Cardiac septum (tissue), 1 donor: ENCODE data around the gene ABCC8. TPM values are rescaled to one million over a fixed set of nuclear protein-coding genes. Genes with fewer than 3 reads are reported as not detected.
A peak's percentile ranks its signal among the peaks of the same experiment; 100 is the strongest.

Experiments
- DNase-seq: peaks from one replicate; pipeline ENCODE4 v3.0.0-alpha.2; 2020; ENCODE audit warnings: low spot score
- intact Hi-C: fragments of 100-400 bp; cut with DNase I; formaldehyde crosslinking; loops from one replicate; pipeline ENCODE4 v1.14.0; 2022
- total RNA-seq: library from RNA; stranded (reverse); fragmentation: NEBNext Ultra II Directional; extraction: Animal tissue kit (Norgen Biotek cat#: 25700); gene quantifications from one replicate; pipeline ENCODE4 v1.2.1, GENCODE V29; 2021
- donor health status: DM: no; HTN: no; CAD: no.

Gene ABCC8
- total RNA-seq, 1 donor from 2014 or later = 3.9 TPM

GRCh38 chr11:17394743-17395390 lies 81.8 kb downstream of the ABCC8 start:
- intact Hi-C loops = no loop called here
- DNase-seq = no peak

DNA sequence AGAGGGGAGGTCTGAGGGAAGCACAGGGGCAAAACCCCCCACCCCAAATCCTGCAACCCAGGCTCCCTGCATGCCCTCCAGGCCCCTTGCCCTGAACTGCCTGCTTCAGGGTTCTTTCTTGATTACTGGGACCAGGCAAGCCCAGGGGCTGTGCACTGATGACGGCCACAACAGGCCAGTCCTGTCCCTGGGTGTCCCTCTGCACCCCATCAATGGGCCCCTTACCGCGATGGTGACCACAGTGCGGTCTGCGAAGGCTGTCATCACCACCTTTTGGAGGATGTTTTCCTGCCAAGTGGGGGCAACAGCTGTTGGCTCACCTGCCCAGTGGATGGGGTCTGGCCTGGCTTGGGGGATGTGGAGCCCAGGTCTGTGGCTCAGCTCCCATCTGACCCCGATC lies 83.2 kb downstream of the ABCC8 start:
- intact Hi-C loops = no loop called here
- no peak for DNase-seq

- intact Hi-C loops = no loop called here
- DNase-seq = no peak
Observed at GRCh38 chr11:17392872-17393271, 83.8 kb downstream of the ABCC8 start.

DNA sequence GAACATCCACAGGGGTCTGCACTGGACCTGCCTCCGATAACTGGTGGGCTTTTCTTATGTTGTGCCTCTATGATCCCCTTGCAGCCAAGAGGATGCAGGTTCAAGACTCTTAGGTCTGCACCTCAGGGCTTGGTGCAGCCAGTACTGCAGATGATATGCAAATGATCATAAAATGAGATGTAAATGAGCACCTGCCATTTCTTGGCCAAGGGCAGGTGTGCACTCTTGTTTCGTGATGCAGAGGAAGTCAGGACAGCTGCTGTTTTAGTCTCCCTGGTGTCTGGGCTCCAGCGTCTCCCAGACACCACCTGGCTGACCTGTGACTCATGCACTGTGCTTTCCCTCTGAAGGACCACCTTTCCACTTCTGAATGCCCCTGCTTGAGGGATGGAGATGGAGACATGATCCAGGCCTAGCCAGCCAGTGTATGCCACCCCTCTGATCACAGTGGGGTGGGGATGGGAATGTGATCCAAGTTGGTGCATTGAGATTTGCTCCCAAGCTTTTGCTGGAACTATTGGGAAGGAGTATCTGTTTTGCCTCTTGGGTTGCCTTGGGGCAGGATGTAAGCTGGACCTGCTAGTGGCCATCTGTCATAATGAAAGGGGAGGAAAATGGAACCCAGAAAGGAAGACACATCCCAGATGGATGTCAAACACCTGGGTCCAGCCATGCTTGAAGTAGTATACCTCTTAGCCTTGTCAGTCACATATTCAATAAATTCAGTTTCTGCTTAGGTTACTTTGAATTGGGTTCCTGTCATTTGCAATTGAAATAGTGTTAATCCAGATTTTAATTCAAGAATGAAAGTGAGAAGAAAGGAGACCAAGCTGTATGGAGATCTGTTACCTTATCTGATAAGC lies 84.9 kb downstream of the ABCC8 start:
- no peak for DNase-seq
- intact Hi-C loops = no loop called here

DNA sequence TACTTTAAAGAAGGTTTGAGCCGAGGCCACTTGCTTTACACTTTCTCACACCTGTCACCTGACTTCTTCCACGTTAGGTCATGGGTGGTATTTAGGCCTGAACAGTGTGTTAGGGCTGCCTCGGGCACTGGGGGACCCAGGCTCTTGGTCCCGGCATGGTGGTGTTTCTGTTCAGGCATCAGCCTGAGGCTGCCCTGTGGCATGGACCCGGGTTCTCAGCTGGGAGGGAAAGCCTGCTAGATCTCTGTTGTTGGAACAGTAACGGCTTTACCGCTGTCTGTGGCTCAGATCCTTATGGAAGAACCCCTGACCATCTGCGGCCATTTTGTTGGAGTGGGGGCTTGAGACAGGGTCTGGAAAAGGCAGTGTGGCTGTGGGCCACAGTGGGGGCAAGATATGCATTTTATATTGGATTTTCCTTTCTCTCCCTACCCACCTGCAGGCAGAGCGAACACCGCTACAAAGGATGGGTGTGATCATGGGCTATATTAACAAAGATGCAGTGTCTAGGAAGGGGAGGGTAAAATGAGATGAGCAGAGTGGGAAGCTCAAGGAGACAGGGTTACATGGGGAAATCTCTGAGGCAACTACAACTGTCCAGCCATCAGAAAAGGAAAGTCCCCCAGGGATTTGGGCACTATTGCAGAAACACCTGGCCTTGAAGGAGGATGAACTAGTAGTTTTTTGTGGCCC lies 86.5 kb downstream of the ABCC8 start:
- DNase-seq = peak; percentile 50
- intact Hi-C loops = loop anchor here (5.0 kb wide), 1 partner anchor 137 kb away; no protein-coding TSS in a partner anchor

- DNase-seq = peak; percentile 83
- intact Hi-C loops = loop anchor here (5.0 kb wide), 1 partner anchor 138 kb away; no protein-coding TSS in a partner anchor
Observed at GRCh38 chr11:17389211-17389956, 87.3 kb downstream of the ABCC8 start.

DNA sequence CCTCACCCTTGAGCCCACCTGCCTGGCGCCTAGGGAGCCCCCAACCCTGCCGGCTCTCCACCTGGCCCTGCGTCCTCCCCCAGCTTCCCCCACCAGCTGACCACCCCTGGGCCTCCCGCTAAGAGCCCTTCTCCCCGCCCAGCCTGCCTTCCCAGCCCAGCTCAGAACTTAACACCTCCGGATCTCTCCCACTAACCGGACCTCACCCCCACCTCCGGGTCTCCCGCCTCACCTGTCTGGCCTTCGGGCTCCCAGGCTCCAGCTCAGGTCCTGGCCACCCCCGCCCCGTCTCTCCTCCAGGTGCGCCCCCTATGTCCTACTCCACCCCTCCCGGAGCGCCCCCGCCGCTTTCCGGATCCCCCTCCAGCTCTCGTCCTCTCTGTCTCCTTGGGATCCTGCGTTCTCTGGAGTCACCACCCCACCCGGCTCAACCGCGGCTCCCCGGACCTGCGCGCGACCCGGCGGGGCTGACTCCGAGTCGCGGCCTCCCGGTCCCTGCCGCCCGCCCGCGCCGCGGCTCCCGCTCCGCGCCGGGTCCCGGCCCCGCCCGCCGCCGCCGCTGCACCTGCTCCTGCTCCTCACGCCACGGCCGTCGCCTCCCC lies 87.9 kb downstream of the ABCC8 start, which contains the start of gene KCNJ11:
KCNJ11 (minus strand) TSS at position 51 of the 602 bp plus-strand sequence. CDS start 568 bp downstream, outside the sequence.
- no peak for DNase-seq
- intact Hi-C loops = loop anchor here (5.0 kb wide), 1 partner anchor 139 kb away; no protein-coding TSS in a partner anchor

GRCh38 chr11:17387811-17388210 lies 88.8 kb downstream of the ABCC8 start:
- DNase-seq = no peak
- intact Hi-C loops = loop anchor here (5.0 kb wide), 1 partner anchor 139 kb away; no protein-coding TSS in a partner anchor

DNA sequence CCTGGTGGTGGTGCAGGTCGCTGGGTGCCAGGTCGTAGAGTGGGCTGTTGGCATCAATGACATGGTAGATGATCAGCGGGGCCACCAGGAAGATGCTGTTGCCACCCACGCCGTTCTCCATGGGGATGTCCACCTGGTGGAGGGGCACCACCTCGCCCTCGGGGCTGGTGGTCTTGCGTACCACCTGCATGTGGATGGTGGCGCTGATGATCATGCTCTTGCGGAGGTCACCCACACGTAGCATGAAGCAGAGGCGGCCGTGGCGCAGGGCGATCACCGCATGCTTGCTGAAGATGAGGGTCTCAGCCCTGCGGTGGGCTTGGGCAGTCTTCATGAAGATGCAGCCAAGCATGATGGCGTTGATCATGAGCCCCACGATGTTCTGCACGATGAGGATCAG lies 89.4 kb downstream of the ABCC8 start:
- intact Hi-C loops = loop anchor here (5.0 kb wide), 1 partner anchor 140 kb away; no protein-coding TSS in a partner anchor
- DNase-seq = no peak

- intact Hi-C loops = loop anchor here (5.0 kb wide), 1 partner anchor 141 kb away; no protein-coding TSS in a partner anchor
- DNase-seq = peak; percentile 83
Observed at GRCh38 chr11:17386331-17387084, 90.1 kb downstream of the ABCC8 start.

DNA sequence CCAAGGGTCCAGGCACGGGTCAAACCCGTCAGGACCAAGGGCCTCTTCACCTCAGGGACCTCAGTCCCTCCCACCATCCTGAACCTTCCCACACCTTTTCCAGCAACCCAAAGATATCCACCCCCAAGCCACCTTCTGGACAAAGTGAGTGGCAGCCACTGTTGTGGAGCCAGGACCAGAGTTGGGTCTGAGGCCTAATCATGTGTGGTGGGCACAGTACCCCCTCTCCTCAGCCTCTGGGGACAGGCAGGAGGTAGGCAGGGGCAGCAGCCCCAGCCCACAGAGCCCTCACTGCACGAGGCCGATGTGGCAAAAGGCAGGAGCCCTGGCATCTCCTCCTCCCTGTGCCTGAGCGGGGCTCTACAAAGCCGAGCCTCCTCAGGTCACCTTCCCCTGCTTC lies 90.7 kb downstream of the ABCC8 start:
- intact Hi-C loops = loop anchor here (5.0 kb wide), 1 partner anchor 141 kb away; no protein-coding TSS in a partner anchor
- no peak for DNase-seq

DNA sequence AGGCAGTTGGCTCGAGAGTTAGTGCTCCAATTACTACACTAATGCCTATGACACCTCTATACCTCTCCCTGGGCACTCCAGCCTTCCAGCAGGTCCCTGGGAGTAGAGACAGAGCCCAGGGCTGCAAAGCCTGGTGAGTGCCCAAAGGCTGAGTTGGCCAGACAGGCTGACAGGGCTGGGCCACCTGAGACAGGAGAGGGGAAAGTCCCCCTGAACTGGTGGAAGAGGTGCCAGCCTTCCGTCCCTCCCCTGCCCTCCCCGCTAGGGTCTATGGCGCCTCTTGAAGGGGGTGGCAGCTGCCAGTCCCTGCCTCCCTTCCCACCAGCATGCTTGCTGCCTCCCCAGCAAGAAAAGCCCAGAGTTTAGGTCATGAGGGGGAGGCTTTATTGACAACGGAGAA lies 91.2 kb downstream of the ABCC8 start:
- no peak for DNase-seq
- intact Hi-C loops = loop anchor here (5.0 kb wide), 1 partner anchor 142 kb away; no protein-coding TSS in a partner anchor

GRCh38 chr11:17384002-17384511 lies 92.6 kb downstream of the ABCC8 start:
- intact Hi-C loops = loop anchor here (1.0 kb wide), 1 partner anchor 120 kb away; no protein-coding TSS in a partner anchor
- DNase-seq = no peak

DNA sequence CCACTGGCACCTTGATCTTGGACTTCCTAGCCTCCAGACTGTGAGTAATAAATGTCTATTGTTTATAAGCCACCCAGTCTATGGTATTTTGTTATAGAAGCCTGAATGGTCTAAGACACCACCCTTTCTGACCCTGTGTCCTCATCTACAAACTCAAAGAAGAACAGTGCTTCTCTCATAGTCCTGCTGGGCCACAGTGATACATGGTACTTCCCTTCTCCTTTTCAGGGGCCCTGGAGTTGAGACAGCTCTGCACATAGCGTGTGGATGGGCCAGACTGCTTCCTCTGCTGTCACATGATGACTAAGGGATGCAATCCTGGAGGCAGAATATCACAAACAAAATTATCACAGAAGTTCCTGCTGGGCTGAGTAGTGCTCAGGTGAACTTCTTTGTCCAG lies 93.2 kb downstream of the ABCC8 start:
- no peak for DNase-seq
- intact Hi-C loops = no loop called here

DNA sequence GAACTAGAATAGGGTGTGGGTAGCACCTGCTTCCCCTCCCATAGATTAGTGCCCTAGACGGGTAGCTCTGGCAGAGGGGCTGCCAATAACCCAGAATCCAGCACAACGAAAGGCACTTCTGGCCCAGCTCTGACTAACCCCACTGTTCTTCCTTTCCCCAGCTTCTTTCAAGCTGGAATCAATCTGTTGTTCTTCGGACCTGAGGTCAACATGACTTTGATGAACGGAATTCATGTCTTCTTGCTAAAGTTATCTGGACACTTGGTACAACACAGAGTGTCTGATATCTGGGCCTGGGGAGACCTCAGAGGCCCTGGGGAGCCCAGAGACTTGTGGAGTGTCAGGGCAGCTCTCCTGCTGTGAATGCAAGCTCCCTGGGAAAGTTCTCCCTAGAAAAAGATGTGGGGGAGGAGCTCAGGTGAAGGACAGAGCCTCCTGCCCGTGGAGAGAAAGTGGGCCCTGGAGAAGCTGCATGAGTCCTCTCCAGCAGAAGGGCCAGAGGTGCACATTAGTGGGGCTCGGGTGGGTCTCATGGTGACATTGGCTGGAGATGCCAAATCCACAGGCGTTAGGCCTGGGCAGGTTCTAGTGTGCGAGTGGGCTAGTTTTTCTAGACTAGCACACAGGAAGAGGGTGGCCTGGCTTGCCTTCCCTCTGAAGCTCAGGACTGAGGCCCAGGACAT lies 94.5 kb downstream of the ABCC8 start:
- intact Hi-C loops = no loop called here
- DNase-seq = no peak

DNA sequence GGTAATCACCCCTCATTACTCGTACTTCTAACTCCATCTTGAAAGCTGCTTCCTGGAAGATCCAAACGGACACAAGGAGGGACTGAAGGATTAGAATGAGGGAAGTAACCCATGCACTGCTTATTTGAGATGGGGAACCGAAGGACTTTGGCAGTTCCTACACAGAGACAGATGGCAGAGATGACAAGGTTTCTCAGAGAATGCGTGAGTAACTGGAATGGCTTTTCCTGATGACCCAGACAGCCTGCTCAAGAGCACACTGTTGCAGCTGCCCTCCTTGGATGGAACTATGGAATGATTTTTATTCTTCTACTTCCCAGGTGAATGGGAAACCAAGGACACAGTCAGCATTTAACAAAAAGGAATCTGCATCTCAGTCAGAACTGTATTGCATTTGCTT lies 95.5 kb downstream of the ABCC8 start:
- no peak for DNase-seq
- intact Hi-C loops = no loop called here
